Pancreas (tissue), 10 donors: ENCODE measurements around the gene CSTPP1. TPM values are rescaled to one million over a fixed set of nuclear protein-coding genes. Genes with fewer than 3 reads are reported as not detected.

Experiments
- ATAC-seq, 4 donors: fragments of 200-7000 bp; cut with Tn5 transposase; one replicate each; pipeline versions ENCODE4 v1.8.0 to v1.9.1; 2020; ENCODE audit warnings: mild to moderate bottlenecking in 4 of 4, moderate library complexity in 4 of 4
- DNase-seq, 6 donors: peaks; one replicate each; pipeline ENCODE4 v3.0.0-alpha.2; 2020
- FAIRE-seq: peaks from 2 replicates; lab custom pipeline; 2012; peaks lifted over from hg19 to GRCh38; lab: Jason Lieb, UNC
- H3K27ac ChIP-seq, 4 donors: fragments of 200-600 bp; sonication (generic); 1 replicate in 3 of 4; 2 replicates in 1 of 4; pipeline versions ENCODE4 v1.5.0 to v1.8.0; 2020
- H3K27me3 ChIP-seq, 4 donors: fragments of 200-600 bp; one replicate each; pipeline ENCODE4 v1.8.0; 2021
- H3K36me3 ChIP-seq, 3 donors: fragments of 200-600 bp; sonication (generic) in 1 of 3; one replicate each; pipeline versions ENCODE4 v1.5.0 to v1.8.0; 2020 to 2021
- H3K4me1 ChIP-seq, 3 donors: fragments of 200-600 bp; one replicate each; pipeline ENCODE4 v1.8.0; 2021
- H3K4me3 ChIP-seq, 4 donors: fragments of 200-600 bp; sonication (generic) in 2 of 4; one replicate each; pipeline versions ENCODE4 v1.5.0 to v1.8.0; 2020 to 2021
- H3K9me3 ChIP-seq, 4 donors: fragments of 200-600 bp; one replicate each; pipeline ENCODE4 v1.8.0; 2021
- WGBS, 2 donors: extraction: QIAGEN DNeasy Blood & Tissue Kit; methylation state at CpG; one replicate each; pipeline ENCODE4 v1.1.7; 2013; 5-methylcytosine and 5-hydroxymethylcytosine counted together
- intact Hi-C, 3 donors: fragments of 100-400 bp; cut with DNase I; formaldehyde crosslinking; loops; one replicate each; pipeline versions ENCODE4 v1.11.1 to v1.14.2; 2022
- polyA plus RNA-seq, 2 donors: library from polyadenylated mRNA; stranded (reverse); fragments of 200-250 nt; gene quantifications; one replicate each; pipeline ENCODE4 v1.2.3, GENCODE V29; 2013
- total RNA-seq, 6 donors: library from RNA; stranded (reverse); fragmentation: NEBNext Ultra II Directional in 4 of 6; extraction: Animal tissue kit (Norgen Biotek cat#: 25700) in 4 of 6; gene quantifications; one replicate each; pipeline versions ENCODE4 v1.2.1 to v1.2.4, GENCODE V29; 2021 to 2023
- TF ChIP-seq, protein P1 (sequence below), 4 donors: fragments of 200-600 bp; sonication (generic) in 3 of 4; IDR thresholded peaks; one replicate each; pipeline versions ENCODE4 v1.5.0 to v1.8.0; 2021; ENCODE audit warnings: antibody characterized with exemption in 4 of 4
- donor health status: healthy with polysubstance abuse.
- donor health status: DM: no; HTN: no; CAD: no; lungs with moderate emphysema.
- donor health status: DM: no; HTN: no; CAD: no.
- donor health status: control.
- donor health status: control.
- donor health status: Bipolar disorder and iron deficiency.
- donor health status: DM: yes; HTN: yes; CAD: no.
- donor health status: DM: no; HTN: no; CAD: no.
- donor health status: DM: no; HTN: no; CAD: no.
- donor health status: DM: yes; HTN: yes; CAD: no.

CSTPP1 gene
- total and polyA plus RNA-seq, 8 donors: 9.7 to 23.6 (median 14.0) TPM

DNA sequence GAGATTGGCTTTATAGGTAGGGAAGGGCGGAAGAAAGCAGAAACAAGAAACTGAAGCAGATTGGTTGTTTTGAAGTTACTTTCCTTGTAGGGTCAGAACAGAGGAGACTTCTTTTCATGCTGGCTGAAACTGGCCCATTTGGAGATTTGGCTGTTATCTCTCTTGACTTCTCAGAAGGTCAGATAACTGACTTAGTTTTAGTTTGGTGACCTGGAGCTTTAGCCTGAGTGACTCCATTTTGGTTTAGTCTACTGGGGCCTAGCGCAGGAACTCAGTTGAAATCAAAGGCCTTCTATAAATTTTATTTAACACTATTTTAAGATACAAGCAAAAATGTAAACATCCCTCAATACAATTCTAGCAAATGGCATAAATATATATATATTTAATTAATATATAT lies 31.4 kb downstream of the CSTPP1 start:
- TF ChIP-seq, protein P1, sequence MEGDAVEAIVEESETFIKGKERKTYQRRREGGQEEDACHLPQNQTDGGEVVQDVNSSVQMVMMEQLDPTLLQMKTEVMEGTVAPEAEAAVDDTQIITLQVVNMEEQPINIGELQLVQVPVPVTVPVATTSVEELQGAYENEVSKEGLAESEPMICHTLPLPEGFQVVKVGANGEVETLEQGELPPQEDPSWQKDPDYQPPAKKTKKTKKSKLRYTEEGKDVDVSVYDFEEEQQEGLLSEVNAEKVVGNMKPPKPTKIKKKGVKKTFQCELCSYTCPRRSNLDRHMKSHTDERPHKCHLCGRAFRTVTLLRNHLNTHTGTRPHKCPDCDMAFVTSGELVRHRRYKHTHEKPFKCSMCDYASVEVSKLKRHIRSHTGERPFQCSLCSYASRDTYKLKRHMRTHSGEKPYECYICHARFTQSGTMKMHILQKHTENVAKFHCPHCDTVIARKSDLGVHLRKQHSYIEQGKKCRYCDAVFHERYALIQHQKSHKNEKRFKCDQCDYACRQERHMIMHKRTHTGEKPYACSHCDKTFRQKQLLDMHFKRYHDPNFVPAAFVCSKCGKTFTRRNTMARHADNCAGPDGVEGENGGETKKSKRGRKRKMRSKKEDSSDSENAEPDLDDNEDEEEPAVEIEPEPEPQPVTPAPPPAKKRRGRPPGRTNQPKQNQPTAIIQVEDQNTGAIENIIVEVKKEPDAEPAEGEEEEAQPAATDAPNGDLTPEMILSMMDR (IDR thresholded peaks at IDR 0.05): no peak
- Histone ChIP-seq H3K27ac (no peak overlapping the region), H3K9me3 (no peaks in the 10 kb centered on the region), H3K36me3 (no peaks in the 10 kb centered on the region), H3K4me1 (peaks cover 0 to 2% (median 0%) of the 10 kb centered on the region in 3 donors), H3K4me3 (no peak overlapping the region), H3K27me3 (no peaks in the 10 kb centered on the region)
- ATAC-seq (no peak), FAIRE-seq (no peak), DNase-seq (no peak)
- intact Hi-C loops: no loop called here
- 97 to 100% methylated on average over 2 of the region's 2 CpGs for WGBS, 2 donors

DNA sequence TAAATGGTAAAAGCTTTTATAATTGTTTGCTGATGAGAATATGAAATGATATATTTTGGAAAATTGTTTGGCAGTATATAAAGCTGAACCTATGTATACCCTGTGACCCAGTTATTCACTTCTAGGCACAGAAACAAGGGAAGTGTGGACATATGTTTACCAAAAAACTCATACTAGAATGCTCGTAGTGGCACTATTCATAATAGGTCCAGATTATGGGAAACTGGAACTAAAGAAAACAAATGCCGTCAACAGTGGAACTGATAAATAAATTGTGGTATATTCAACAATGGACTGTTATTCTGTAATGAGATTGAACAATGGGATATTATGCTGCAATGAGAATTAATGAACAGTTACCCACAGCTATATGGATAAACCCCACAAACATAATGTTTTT lies 32.8 kb downstream of the CSTPP1 start:
- H3K36me3 ChIP-seq: no peaks in the 10 kb centered on the region
- intact Hi-C loops: no loop called here

DNA sequence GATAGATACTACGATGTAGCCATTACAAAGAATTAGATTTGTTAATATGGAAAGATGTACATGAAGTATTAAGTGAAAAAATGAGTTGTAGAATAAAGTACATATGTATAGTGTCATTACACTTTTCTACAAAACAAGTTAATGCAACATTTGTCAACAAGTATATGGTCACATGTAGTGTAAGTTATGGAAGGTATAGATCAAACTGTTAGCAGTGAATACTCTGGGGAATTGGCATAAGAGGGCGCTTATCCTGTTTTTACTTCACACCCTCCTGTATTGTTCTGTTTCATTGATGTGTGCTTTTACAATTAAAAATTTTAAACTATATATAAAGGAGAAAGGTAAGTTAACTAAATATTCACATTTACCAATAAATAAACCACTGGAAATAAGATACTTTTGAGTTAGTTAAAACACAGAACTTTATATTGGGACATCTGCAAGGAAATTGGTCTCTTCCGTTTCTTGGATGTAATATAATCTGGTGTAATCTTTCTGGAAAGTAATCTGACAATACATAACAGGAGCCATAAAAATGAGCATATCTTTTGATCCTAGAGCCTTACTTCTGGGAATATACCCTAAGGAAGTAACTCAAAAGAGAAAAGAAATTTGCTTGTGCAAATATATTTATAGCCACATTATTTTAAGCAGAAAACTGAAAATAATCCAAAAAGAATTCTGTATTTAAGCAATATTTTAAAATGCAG lies 34.5 kb downstream of the CSTPP1 start:
- Histone ChIP-seq H3K4me3 (no peak overlapping the region), H3K9me3 (no peaks in the 10 kb centered on the region), H3K27me3 (no peaks in the 10 kb centered on the region), H3K27ac (no peak overlapping the region), H3K36me3 (no peaks in the 10 kb centered on the region), H3K4me1 (peaks cover 0 to 5% (median 0%) of the 10 kb centered on the region in 3 donors)
- ATAC-seq (no peak), DNase-seq (no peak), FAIRE-seq (peak; percentile 37)
- intact Hi-C loops: no loop called here
- TF ChIP-seq, protein P1 (IDR thresholded peaks at IDR 0.05): no peak
- 93 to 95% methylated on average over 3 of the region's 3 CpGs for WGBS, 2 donors

More for the DNA sequence above, 32.8 kb downstream of the CSTPP1 start:
- no peaks in the 10 kb centered on the region for H3K9me3 ChIP-seq
- FAIRE-seq: no peak
- peaks cover 0 to 5% (median 0%) of the 10 kb centered on the region in 3 donors for H3K4me1 ChIP-seq
- no peak overlapping the region for H3K27ac ChIP-seq
- TF ChIP-seq, protein P1 (IDR thresholded peaks at IDR 0.05): no peak
- H3K4me3 ChIP-seq: no peak overlapping the region
- WGBS, 2 donors: 72 to 80% methylated on average over 2 of the region's 2 CpGs
- no peaks in the 10 kb centered on the region for H3K27me3 ChIP-seq
- ATAC-seq: no peak
- DNase-seq: no peak

DNA sequence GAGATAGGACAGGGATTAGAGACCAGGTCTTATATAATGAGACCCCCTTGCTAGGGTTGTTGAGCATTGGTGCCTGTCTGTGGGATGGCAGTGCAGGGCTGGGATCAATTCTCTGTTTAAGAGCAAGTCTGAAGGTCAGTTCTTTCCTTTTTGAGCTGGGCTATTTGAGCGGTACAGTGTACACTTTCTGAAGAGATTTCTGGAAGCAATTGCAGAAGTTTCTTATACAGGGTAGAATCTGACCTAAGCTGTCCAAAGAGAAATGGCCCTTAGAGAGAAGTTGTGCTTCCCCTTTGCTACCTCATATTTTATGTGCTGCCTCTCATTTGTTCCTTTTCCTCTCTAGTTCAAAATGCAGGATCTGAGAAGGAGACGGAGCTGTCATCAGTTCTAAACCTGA lies 35.8 kb downstream of the CSTPP1 start:
- peak overlapping the region in 2 of 4 donors; percentile 10 to 52 for H3K27ac ChIP-seq
- TF ChIP-seq, protein P1 (IDR thresholded peaks at IDR 0.05): no peak
- H3K4me1 ChIP-seq: peaks cover 0 to 5% (median 0%) of the 10 kb centered on the region in 3 donors
- intact Hi-C loops: no loop called here
- DNase-seq (no peak), FAIRE-seq (no peak), ATAC-seq (peak in 3 of 4 donors; percentile 39 to 89 (median 67))
- H3K27me3 ChIP-seq: no peaks in the 10 kb centered on the region
- no peak overlapping the region for H3K4me3 ChIP-seq
- no peaks in the 10 kb centered on the region for H3K9me3 ChIP-seq
- H3K36me3 ChIP-seq: no peaks in the 10 kb centered on the region
- 41 to 43% methylated on average over 2 of the region's 2 CpGs for WGBS, 2 donors

DNA sequence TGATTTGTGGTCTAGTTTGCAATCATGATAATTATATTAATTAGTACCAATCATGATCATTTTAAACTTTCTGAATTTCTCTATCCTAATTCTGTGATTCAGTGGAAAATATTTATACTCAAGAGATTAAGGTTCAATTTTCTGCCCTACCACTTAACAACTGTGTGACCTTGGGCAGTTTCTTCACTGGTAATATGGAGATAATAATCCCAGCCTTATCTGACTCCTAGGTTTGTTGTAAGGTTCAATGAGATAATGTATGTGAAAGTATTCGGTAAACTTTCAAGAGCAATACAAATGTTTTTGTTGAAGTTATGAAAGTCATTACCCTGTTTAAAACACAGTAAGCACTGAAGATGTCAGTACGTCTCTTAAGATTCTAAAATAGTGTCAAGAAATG lies 36.3 kb downstream of the CSTPP1 start:
- H3K27me3 ChIP-seq: no peaks in the 10 kb centered on the region
- H3K9me3 ChIP-seq: no peaks in the 10 kb centered on the region
- no peak for FAIRE-seq
- H3K4me3 ChIP-seq: no peak overlapping the region
- H3K36me3 ChIP-seq: no peaks in the 10 kb centered on the region
- TF ChIP-seq, protein P1 (IDR thresholded peaks at IDR 0.05): no peak
- H3K27ac ChIP-seq: peak overlapping the region in 1 of 4 donors; percentile 52
- intact Hi-C loops: no loop called here
- H3K4me1 ChIP-seq: peaks cover 0 to 8% (median 0%) of the 10 kb centered on the region in 3 donors
- DNase-seq: no peak
- peak in 1 of 4 donors; percentile 65 for ATAC-seq
- WGBS, 2 donors: 58 to 61% methylated on average over 2 of the region's 2 CpGs
